ENCODE measurements around the gene IL4R. TPM values are rescaled to one million over a fixed set of nuclear protein-coding genes. Genes with fewer than 3 reads are reported as not detected.

The IL4R gene
- total and polyA plus RNA-seq, 2 of the 13 experiments (the other 11 are each of a cell fraction or from before 2014, with no cell fraction given), result 15.9 to 49.6 TPM

DNA sequence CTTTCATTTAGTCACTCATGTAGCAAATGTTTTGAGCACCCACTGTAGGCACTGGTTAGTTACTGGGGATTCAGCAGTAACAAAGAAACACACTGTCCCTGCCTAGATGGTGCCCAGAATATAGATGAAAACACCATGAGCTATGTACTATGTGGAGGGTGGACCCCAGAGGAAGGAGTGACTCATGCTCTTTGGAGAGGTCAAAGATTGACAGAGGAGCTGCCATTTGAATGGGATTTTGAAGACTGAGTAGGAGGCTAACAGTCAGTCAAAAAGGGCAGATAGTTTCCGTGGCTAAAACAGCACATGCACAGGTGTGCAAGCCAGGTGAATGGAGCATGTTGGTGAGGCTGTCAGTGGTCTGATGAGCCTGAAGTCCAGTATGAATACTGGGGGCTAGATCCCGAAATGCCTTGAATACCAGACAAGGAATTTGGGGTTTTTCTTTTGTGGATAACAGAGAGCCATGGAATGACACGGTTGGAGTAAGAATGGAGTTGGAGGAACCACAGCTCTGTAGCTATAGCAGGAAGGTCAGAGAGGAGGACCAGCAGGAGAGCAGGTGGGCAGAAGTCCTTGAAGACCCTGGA lies 94.3 kb downstream of the IL4R start (continued):
- TF ChIP-seq, protein P1, sequence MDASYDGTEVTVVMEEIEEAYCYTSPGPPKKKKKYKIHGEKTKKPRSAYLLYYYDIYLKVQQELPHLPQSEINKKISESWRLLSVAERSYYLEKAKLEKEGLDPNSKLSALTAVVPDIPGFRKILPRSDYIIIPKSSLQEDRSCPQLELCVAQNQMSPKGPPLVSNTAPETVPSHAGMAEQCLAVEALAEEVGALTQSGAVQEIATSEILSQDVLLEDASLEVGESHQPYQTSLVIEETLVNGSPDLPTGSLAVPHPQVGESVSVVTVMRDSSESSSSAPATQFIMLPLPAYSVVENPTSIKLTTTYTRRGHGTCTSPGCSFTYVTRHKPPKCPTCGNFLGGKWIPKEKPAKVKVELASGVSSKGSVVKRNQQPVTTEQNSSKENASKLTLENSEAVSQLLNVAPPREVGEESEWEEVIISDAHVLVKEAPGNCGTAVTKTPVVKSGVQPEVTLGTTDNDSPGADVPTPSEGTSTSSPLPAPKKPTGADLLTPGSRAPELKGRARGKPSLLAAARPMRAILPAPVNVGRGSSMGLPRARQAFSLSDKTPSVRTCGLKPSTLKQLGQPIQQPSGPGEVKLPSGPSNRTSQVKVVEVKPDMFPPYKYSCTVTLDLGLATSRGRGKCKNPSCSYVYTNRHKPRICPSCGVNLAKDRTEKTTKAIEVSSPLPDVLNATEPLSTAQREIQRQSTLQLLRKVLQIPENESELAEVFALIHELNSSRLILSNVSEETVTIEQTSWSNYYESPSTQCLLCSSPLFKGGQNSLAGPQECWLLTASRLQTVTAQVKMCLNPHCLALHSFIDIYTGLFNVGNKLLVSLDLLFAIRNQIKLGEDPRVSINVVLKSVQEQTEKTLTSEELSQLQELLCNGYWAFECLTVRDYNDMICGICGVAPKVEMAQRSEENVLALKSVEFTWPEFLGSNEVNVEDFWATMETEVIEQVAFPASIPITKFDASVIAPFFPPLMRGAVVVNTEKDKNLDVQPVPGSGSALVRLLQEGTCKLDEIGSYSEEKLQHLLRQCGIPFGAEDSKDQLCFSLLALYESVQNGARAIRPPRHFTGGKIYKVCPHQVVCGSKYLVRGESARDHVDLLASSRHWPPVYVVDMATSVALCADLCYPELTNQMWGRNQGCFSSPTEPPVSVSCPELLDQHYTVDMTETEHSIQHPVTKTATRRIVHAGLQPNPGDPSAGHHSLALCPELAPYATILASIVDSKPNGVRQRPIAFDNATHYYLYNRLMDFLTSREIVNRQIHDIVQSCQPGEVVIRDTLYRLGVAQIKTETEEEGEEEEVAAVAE (CRISPR knock-in tag; IDR thresholded peaks at IDR 0.05; ENCODE audit: borderline replicate concordance), result no peak
- TF ChIP-seq GABPB1 (CRISPR knock-in tag; IDR thresholded peaks at IDR 0.05) (no peak; the same call in 1 of the 2 replicates), RELA (CRISPR knock-in tag; IDR thresholded peaks at IDR 0.05) (no peak), THAP11 (CRISPR knock-in tag; IDR thresholded peaks at IDR 0.05) (no peak), YY1 (IDR thresholded peaks at IDR 0.05; ENCODE audit: insufficient read depth, insufficient replicate concordance, low read depth, low read length) (no peak), RXRA (CRISPR knock-in tag; IDR thresholded peaks at IDR 0.05) (peak; percentile 15; the same call in 1 of the 2 replicates), ZNF256 (CRISPR knock-in tag; conservative IDR thresholded peaks at IDR 0.05) (no peak), ATM (IDR thresholded peaks at IDR 0.05; ENCODE audit: borderline replicate concordance) (no peak), TGIF2 (CRISPR knock-in tag; IDR thresholded peaks at IDR 0.05) (0 out of 2 replicates have a peak, but pooled peaks have one; percentile 16), MAZ (IDR thresholded peaks at IDR 0.05; ENCODE audit: borderline replicate concordance, low read depth, low read length) (no peak), MAZ (CRISPR knock-in tag; IDR thresholded peaks at IDR 0.05; ENCODE audit: low read depth) (no peak), ZNF3 (CRISPR knock-in tag; IDR thresholded peaks at IDR 0.05) (peak; percentile 93), ZNF547 (CRISPR knock-in tag; IDR thresholded peaks at IDR 0.05) (no peak), SSRP1 (CRISPR knock-in tag; IDR thresholded peaks at IDR 0.05) (no peak), NR2F1 (CRISPR knock-in tag; IDR thresholded peaks at IDR 0.05) (peak in 1 of 2 experiments; percentile 25; a peak in 1 of 4 replicates), ZNF350 (CRISPR knock-in tag; IDR thresholded peaks at IDR 0.05; ENCODE audit: borderline replicate concordance, low read depth) (no peak), ADNP (CRISPR knock-in tag; IDR thresholded peaks at IDR 0.05) (no peak), PHF5A (CRISPR knock-in tag; IDR thresholded peaks at IDR 0.05; ENCODE audit: low read depth, unreplicated experiment) (peak; percentile 28)
- TF ChIP-seq, protein P2, sequence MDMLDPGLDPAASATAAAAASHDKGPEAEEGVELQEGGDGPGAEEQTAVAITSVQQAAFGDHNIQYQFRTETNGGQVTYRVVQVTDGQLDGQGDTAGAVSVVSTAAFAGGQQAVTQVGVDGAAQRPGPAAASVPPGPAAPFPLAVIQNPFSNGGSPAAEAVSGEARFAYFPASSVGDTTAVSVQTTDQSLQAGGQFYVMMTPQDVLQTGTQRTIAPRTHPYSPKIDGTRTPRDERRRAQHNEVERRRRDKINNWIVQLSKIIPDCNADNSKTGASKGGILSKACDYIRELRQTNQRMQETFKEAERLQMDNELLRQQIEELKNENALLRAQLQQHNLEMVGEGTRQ (IDR thresholded peaks at IDR 0.05; ENCODE audit: low read depth, low read length), result no peak
- TF ChIP-seq, protein P2 (CRISPR knock-in tag; IDR thresholded peaks at IDR 0.05; ENCODE audit: borderline replicate concordance), result no peak
- TF ChIP-seq, protein P3, sequence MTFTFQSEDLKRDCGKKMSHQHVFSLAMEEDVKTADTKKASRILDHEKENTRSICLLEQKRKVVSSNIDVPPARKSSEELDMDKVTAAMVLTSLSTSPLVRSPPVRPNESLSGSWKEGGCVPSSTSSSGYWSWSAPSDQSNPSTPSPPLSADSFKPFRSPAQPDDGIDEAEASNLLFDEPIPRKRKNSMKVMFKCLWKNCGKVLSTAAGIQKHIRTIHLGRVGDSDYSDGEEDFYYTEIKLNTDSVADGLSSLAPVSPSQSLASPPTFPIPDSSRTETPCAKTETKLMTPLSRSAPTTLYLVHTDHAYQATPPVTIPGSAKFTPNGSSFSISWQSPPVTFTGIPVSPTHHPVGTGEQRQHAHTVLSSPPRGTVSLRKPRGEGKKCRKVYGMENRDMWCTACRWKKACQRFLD (CRISPR knock-in tag; IDR thresholded peaks at IDR 0.05; ENCODE audit: borderline replicate concordance), result no peak
- TF ChIP-seq, protein P4, sequence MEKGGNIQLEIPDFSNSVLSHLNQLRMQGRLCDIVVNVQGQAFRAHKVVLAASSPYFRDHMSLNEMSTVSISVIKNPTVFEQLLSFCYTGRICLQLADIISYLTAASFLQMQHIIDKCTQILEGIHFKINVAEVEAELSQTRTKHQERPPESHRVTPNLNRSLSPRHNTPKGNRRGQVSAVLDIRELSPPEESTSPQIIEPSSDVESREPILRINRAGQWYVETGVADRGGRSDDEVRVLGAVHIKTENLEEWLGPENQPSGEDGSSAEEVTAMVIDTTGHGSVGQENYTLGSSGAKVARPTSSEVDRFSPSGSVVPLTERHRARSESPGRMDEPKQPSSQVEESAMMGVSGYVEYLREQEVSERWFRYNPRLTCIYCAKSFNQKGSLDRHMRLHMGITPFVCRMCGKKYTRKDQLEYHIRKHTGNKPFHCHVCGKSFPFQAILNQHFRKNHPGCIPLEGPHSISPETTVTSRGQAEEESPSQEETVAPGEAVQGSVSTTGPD (CRISPR knock-in tag; IDR thresholded peaks at IDR 0.05), result no peak

All from HepG2 (cell line).